H1 (cell line): ENCODE measurements around the gene STARD4.

Experiments
- CEBPB ChIP-seq: IDR thresholded peaks from 2 replicates; pipeline ENCODE4 v1.6.1; 2012; ENCODE audit warnings: low read depth, low read length
- EGR1 ChIP-seq: IDR thresholded peaks from 2 replicates; pipeline ENCODE4 v1.6.1; 2011; ENCODE audit warnings: low read depth, low read length, borderline replicate concordance
- EZH2 ChIP-seq: fragments of 200-600 bp; sonication (generic); IDR thresholded peaks from 2 replicates; pipeline ENCODE4 v1.7.1; 2012; ENCODE audit warnings: low read depth, mild to moderate bottlenecking, moderate library complexity, low read length, inconsistent platforms; ENCODE audit not compliant: severe bottlenecking
- JUND ChIP-seq: IDR thresholded peaks from 2 replicates; pipeline ENCODE4 v1.6.1; 2011; ENCODE audit warnings: mild to moderate bottlenecking, improper control_type of control experiment, low read length
- POLR2A ChIP-seq, 2 experiments: IDR thresholded peaks; 1 replicate in 1 of 2; 2 replicates in 1 of 2; pipeline ENCODE4 v1.6.1; 2011; ENCODE audit warnings: low read depth in 2 of 2, low read length in 2 of 2, mild to moderate bottlenecking in 2 of 2; ENCODE audit errors: control extremely low read depth in 1 of 2
- SRF ChIP-seq: IDR thresholded peaks from 2 replicates; pipeline ENCODE4 v1.6.1; 2011; ENCODE audit warnings: mild to moderate bottlenecking, low read depth, low read length, moderate library complexity
- TF ChIP-seq, protein P1 (sequence below), 3 experiments: IDR thresholded peaks; 1 replicate in 2 of 3; 2 replicates in 1 of 3; pipeline versions ENCODE4 v1.5.1 to v1.6.1; 2011; ENCODE audit warnings: low read length in 3 of 3, mild to moderate bottlenecking in 3 of 3, inconsistent platforms in 2 of 3, low read depth in 1 of 3, moderate library complexity in 1 of 3; ENCODE audit not compliant: insufficient read depth in 1 of 3; ENCODE audit errors: control extremely low read depth in 1 of 3

DNA sequence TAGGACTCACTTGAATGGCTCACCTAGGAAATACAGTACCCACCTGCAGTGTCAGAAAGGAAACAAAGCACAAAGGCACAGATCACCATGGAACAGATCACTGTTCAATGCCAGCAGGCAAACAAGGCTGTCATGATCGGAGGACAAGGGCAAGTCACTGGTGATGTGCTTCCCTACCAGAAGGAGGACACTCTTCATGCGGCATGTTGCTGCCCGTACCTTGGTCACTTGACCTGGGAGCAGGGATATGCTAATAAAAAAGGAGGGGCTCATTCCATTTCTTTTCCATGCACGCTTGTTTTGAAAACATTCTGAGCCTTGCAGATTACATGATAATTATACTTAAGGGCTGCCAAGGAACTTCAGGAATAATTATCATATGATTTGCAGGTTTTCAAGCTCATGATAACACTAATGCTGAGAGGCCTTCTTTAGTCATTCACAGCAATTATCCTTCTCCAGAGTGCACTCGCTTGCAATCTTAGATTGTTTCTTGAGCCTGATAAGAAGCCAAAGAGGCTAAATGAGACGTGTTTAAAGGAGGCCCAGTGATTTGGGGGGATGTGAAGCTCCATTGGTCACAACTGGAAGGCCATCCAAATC is 36.1 kb upstream of the STARD4 start:
- TF ChIP-seq CEBPB (no peak), SRF (no peak), JUND (no peak), EZH2 (no peak), EGR1 (no peak), POLR2A (IDR thresholded peaks at IDR 0.05; ENCODE audit: control extremely low read depth in 1 of 2, low read depth in 2 of 2, low read length in 2 of 2) (no peak)
- TF ChIP-seq, protein P1, sequence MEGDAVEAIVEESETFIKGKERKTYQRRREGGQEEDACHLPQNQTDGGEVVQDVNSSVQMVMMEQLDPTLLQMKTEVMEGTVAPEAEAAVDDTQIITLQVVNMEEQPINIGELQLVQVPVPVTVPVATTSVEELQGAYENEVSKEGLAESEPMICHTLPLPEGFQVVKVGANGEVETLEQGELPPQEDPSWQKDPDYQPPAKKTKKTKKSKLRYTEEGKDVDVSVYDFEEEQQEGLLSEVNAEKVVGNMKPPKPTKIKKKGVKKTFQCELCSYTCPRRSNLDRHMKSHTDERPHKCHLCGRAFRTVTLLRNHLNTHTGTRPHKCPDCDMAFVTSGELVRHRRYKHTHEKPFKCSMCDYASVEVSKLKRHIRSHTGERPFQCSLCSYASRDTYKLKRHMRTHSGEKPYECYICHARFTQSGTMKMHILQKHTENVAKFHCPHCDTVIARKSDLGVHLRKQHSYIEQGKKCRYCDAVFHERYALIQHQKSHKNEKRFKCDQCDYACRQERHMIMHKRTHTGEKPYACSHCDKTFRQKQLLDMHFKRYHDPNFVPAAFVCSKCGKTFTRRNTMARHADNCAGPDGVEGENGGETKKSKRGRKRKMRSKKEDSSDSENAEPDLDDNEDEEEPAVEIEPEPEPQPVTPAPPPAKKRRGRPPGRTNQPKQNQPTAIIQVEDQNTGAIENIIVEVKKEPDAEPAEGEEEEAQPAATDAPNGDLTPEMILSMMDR (IDR thresholded peaks at IDR 0.05; ENCODE audit: control extremely low read depth in 1 of 3, insufficient read depth in 1 of 3, low read depth in 1 of 3, low read length in 3 of 3), result no peak
